ENCODE measurements around the gene CERS6. TPM values are rescaled to one million over a fixed set of nuclear protein-coding genes. Genes with fewer than 3 reads are reported as not detected.

The CERS6 gene
- total RNA-seq, 1 experiment from 2014 or later, result 30.3 TPM

- TF ChIP-seq CTCF (IDR thresholded peaks at IDR 0.05) (no peak), REST (IDR thresholded peaks at IDR 0.05; ENCODE audit: insufficient read depth in 1 of 2, low read depth in 2 of 2, low read length in 1 of 2) (no peak), POLR2AphosphoS5 (IDR thresholded peaks at IDR 0.05; ENCODE audit: low read depth, low read length) (no peak), SIN3A (IDR thresholded peaks at IDR 0.05; ENCODE audit: borderline replicate concordance, insufficient read depth, low read depth, low read length) (no peak), TCF7L2 (IDR thresholded peaks at IDR 0.05; ENCODE audit: low read depth, low read length) (no peak)
- no peaks in the 10 kb centered on the region for H3K9me3 ChIP-seq (ENCODE audit: control insufficient read depth, insufficient read depth, low read depth, low read length)
- no peak for ATAC-seq
- H3K27ac ChIP-seq (ENCODE audit: low read length), result no peak overlapping the region
- no TSS peak for BruUV-seq (replicated peaks)
- POLR2A ChIA-PET, result no interaction called here
- intact Hi-C loops (cut with micrococcal nuclease; ENCODE audit: unreplicated experiment), result no loop called here
- no peak for DNase-seq (ENCODE audit: low read depth, low spot score)
- H3K27me3 ChIP-seq (ENCODE audit: control insufficient read depth, insufficient read depth, low read length), result no peaks in the 10 kb centered on the region
- no peak overlapping the region for H3K4me3 ChIP-seq (ENCODE audit: low read depth in 2 of 2, low read length in 2 of 2)
- in situ Hi-C loops (cut with HindIII; ENCODE audit: low pct_unique_long_range_greater_than_20kb, low sequenced_read_pairs), result no loop called here
- no peaks in the 10 kb centered on the region for H3K4me1 ChIP-seq (ENCODE audit: control insufficient read depth, insufficient read depth, low read length)
- CTCF ChIA-PET, result no interaction called here
- no peaks in the 10 kb centered on the region for H3K36me3 ChIP-seq (ENCODE audit: control insufficient read depth, insufficient read depth, low read length)
Observed at GRCh38 chr2:168666339-168666738, 210.3 kb downstream of the CERS6 start.

GRCh38 chr2:168667156-168667555 is 211.1 kb downstream of the CERS6 start:
- H3K9me3 ChIP-seq (ENCODE audit: control insufficient read depth, insufficient read depth, low read depth, low read length), result no peaks in the 10 kb centered on the region
- H3K4me1 ChIP-seq (ENCODE audit: control insufficient read depth, insufficient read depth, low read length), result no peaks in the 10 kb centered on the region
- ChIA-PET POLR2A (no interaction called here), CTCF (no interaction called here)
- H3K4me3 ChIP-seq (ENCODE audit: low read depth in 2 of 2, low read length in 2 of 2), result no peak overlapping the region
- H3K27me3 ChIP-seq (ENCODE audit: control insufficient read depth, insufficient read depth, low read length), result no peaks in the 10 kb centered on the region
- H3K27ac ChIP-seq (ENCODE audit: low read length), result no peak overlapping the region
- in situ Hi-C loops (cut with HindIII; ENCODE audit: low pct_unique_long_range_greater_than_20kb, low sequenced_read_pairs), result no loop called here
- ATAC-seq, result no peak
- no TSS peak for BruUV-seq (replicated peaks)
- DNase-seq (ENCODE audit: low read depth, low spot score), result no peak
- H3K36me3 ChIP-seq (ENCODE audit: control insufficient read depth, insufficient read depth, low read length), result no peaks in the 10 kb centered on the region
- intact Hi-C loops (cut with micrococcal nuclease; ENCODE audit: unreplicated experiment), result no loop called here
- TF ChIP-seq CTCF (IDR thresholded peaks at IDR 0.05) (no peak), REST (IDR thresholded peaks at IDR 0.05; ENCODE audit: insufficient read depth in 1 of 2, low read depth in 2 of 2, low read length in 1 of 2) (no peak), TCF7L2 (IDR thresholded peaks at IDR 0.05; ENCODE audit: low read depth, low read length) (no peak), POLR2AphosphoS5 (IDR thresholded peaks at IDR 0.05; ENCODE audit: low read depth, low read length) (no peak), SIN3A (IDR thresholded peaks at IDR 0.05; ENCODE audit: borderline replicate concordance, insufficient read depth, low read depth, low read length) (no peak)
